CD4-positive, alpha-beta T cell treated with Interleukin-4 for 1 hour (primary cell): Measurements from ENCODE around the gene CMTM2.
"Not testable (repeated sequence)": the region's sequence is repeated elsewhere in the genome, so short reads cannot be mapped to it uniquely, and the experiment has no call there.

Experiments
- DNase-seq, 2 donors: peaks; one replicate each; pipeline ENCODE4 v3.0.0-alpha.2; 2020 to 2022

Gene CMTM2

DNA sequence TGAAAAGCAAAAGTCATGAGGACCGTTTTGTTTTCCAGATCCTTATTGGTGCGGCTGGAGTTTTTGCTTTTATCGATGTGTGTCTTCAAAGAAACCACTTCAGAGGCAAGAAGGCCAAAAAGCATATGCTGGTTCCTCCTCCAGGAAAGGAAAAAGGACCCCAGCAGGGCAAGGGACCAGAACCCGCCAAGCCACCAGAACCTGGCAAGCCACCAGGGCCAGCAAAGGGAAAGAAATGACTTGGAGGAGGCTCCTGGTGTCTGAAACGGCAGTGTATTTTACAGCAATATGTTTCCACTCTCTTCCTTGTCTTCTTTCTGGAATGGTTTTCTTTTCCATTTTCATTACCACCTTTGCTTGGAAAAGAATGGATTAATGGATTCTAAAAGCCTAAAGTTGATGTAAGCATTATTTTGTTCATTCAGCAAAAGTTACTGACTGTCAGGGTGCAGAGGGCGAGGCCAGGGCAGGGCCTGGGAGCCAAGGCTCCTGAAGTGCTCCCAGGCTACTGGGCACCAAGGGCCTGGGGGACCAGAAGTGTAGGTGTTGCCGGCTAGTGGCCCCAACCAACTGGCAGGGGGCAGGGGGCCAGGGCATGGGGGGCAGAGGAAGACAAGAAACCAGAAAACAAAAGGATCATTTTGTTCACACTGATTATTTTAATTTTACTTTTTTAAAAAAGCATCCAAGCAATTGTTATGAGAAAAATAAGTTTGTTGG is 8.8 kb downstream of the CMTM2 start:
- no peak for DNase-seq

- peak; percentile 78 to 85 for DNase-seq
Measured at GRCh38 chr16:66588981-66589713, 9.9 kb downstream of the CMTM2 start.

DNA sequence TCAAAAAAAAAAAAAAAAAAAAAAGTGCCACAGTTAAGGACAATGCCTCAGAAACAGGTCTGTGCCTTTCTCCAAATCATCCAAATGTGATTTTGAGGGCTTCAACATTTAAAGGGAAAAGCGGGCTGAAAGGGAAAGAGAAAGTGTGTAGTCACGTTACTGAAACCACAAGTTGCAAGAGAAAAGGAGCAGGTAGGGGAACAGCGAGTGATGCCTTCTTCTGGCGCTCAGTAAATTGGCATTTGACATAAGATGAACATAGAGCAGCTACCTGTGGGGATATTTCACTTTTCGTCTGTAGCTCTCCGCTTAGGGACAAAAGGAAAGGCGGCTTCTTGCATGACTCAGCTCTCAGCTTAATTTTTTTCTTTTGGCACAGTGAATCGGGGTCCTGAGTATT is 11.1 kb downstream of the CMTM2 start:
- peak; percentile 28 to 58 for DNase-seq

DNA sequence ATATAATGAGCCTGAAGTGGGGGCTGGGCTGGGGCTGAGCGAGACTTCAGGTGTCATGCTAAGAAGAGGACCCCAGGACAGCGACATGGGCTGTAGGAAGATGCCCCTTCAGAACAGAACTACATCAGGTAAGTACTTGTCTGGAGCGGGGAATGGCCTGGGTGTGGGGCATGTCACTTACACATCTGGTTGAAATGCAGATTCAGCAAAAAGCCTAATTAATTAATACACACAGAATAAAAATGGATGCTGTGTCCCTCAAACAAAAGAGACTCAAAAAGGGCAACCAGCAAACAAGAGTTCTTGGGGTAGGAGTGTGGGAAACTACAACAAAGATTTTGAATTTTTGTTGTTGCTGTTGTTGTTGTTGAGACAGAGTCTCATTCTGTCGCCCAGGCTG is 11.8 kb downstream of the CMTM2 start:
- no peak for DNase-seq

- no peak for DNase-seq
Measured at GRCh38 chr16:66592241-66592640, 13.0 kb downstream of the CMTM2 start.

GRCh38 chr16:66592814-66593213 is 13.6 kb downstream of the CMTM2 start:
- DNase-seq, result no peak

DNA sequence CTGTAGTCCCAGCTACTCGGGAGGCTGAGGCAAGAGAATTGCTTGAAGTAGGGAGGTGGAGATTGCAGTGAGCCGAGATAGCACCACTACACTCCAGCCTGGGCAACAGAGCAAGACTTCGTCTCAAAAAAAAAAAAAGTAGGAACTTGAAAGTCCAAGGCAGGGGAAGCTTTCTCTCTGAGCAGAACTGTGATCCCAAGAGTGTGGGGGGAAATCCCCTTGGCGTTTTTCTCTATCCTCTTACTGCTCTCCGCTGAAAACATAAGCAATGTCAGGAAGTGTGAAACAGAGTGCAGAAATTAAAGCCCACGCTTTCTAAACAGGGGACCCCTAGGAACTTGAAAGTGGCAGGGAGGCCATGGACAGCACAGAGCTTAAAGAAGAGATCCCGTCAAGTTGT is 15.5 kb downstream of the CMTM2 start:
- DNase-seq, result no peak

- DNase-seq, result not testable (repeated sequence)
Measured at GRCh38 chr16:66596559-66596958, 17.3 kb downstream of the CMTM2 start.

- no peak for DNase-seq
Measured at GRCh38 chr16:66596986-66597848, 18.0 kb downstream of the CMTM2 start.

DNA sequence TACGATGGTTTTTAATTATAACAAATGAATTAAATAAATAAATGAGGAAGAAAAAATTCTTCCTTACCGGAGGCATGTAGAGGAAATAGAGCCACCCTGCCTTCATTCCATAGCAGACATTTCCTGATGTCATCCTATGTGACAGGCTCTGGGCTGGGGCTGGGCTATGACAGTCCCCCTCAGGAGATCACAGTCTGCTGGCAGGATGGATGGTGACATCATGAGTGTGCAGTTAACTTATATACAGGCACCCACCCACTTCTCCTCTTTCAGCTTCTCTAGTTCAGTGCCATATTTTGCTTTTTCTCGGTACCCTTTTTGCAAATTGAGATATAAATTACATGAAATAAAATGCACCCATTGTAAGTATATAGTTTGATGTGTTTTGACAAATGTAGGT is 18.8 kb downstream of the CMTM2 start:
- no peak for DNase-seq

DNA sequence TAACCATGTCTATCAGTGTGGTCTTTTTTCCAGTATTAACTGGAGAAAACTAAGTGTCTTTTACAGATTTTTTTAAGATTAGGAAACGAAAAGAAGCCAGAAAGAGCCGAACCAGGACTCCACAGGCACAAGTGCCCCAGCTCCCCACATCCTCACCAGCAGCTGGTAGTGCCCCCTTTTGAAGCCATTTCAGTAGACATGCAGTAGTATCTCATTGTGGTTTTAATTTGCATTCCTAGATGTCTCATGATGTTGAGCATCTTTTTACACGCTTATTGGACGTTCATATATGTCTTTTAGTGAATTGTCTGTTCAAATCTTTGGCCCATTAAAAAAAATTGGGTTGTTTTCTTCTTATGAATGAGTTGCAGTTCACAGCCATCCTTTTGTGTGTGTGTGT is 20.5 kb downstream of the CMTM2 start:
- DNase-seq, result no peak

- no peak for DNase-seq
Measured at GRCh38 chr16:66600477-66600876, 21.2 kb downstream of the CMTM2 start.

- no peak for DNase-seq
Measured at GRCh38 chr16:66601471-66601870, 22.2 kb downstream of the CMTM2 start.

DNA sequence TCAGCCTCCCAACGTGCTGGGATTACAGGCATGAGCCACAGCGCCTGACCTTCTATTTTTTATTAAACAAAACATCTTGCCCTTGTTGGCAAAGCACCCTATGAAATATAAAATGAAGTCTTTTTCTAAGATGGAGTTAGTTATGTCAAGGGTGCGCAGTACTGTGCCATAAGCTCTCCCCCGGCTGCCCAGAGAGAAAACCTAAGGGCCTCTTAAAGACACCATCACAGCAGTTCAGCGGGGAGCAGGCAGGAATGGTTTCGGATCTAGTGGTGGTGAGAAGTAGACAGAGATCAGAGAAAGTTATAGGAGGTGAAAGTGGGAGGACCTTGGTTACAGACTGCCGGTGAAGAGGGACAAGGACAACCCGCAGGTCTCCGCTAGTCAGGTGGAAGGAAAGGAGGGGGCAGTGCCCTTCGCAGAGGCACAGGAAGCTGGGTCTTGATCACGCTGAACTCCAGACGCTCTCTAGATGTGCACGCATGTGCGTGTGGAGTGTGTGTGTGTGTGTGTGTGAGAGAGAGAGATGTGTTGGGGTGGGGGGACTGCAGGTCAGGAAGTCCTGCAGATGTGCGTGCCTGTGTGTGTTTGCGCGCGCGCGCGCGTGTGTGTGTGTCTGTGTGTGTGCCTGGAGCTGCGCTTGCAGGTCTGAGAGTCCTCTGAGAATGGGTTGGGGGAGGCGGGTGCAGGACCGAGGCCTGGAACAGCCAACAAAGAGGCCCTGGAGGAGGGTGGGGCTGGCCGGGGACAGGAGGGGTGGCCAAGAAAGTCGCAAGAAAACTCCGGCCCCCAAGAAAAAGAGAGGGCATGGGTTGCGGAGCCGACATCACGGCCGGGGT is 24.5 kb downstream of the CMTM2 start:
- DNase-seq, result peak; percentile 85 to 88

GRCh38 chr16:66604376-66605176 is 25.3 kb downstream of the CMTM2 start, which contains the start of gene CMTM3:
TSS of gene CMTM3 (plus strand) at chr16:66604704. CDS start at chr16:66604806, 102 bp downstream.
- DNase-seq, result peak; percentile 72 to 77

DNA sequence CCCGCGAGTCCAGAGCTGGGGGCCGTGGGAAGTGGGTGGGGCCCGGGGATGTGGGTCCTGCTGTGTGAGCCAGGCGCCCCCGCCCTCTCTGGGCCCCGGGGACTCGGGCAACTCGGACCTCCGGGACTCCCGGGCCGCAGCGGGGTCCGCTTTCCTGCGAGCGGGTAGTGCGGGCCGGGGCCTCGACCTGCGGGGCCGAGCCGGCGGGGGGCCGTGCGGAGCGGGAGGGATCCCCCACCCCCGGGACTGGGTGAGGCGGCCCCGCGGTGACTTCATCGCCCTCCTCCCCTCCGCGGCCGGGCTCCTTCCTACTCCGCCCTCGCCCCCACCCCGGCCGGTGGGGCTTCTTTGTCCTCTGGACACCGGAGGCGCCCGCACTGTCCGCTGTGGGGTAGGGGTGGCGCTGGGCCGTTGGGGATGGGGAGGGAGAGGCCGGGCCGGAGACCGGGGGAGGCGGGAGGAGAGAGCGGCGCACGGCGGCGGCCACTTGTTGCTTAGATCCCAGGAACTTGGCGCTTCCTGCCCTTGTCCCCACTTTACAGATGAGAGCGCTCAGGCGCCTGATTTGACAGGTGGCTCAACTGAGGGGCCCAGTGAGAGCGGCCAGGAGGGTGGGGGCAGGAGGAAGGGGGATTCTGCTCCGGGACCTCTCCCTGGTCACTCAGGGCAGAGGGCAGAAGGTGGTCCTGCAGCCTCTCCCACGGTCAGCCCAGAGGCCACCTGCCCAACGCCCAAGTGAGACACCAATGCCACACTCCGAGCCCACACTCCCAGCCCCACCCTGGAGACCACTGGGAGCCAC is 26.1 kb downstream of the CMTM2 start:
- DNase-seq, result peak in 1 of 2 donors; percentile 29

GRCh38 chr16:66605979-66606751 is 26.9 kb downstream of the CMTM2 start:
- DNase-seq, result peak; percentile 16 to 20

DNA sequence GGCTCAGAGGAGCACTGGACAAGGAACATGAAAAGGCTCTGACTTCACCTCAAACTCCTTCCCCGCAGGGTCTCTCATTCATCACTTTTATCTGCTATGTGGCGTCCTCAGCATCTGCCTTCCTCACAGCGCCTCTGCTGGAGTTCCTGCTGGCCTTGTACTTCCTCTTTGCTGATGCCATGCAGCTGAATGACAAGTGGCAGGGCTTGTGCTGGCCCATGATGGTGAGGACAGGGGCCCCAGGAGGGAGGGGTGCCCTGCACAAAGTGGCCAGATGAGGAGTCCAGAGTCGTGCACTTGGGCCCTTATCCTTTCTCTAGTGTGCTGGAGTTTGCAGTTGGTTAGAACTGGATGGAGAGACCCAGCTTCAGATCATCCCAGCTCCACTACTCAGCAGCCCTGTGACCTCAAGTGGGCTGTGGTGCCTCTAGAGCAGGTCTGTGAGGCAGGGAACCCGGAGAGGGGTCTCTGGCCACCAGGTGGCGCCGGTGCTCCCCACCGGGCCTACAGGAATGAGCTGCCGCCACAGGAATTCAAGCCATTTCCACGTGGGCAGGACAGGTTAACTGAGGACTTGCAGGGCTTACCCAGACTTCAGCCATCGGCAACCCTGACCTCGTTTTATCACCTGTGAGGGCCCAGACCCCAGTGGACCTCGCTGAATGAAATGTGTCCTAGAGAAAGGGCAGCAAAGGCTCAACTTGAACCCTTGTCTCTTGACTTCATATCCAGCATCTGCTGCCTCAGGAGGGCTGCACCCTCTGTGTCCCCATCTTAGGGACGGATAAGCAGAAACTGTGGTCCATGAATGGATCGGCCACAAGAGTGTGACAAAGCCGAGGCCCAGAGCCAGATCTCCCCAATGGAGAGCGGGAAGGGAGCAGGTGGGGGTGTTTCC is 29.2 kb downstream of the CMTM2 start:
- peak; percentile 77 to 82 for DNase-seq

DNA sequence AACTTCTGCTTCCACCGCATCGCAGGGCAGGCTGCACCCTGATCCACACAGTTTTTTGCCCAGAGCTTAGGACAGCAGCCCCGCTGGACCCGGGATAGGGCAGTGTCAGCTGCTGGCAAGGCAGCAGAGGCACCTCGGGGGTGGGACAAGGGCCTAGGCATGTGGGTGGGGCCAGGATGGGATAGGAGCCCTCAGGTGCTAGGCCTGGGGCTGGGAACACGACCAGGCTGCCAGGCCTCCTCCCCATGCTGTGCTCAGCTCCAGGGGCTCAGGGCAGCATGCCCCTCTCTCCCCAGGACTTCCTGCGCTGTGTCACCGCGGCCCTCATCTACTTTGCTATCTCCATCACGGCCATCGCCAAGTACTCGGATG is 29.9 kb downstream of the CMTM2 start:
- DNase-seq, result no peak
